ENCODE results near the gene CCM2L. TPM values are rescaled to one million over a fixed set of nuclear protein-coding genes. Genes with fewer than 3 reads are reported as not detected.

The CCM2L gene
- total and polyA plus RNA-seq, 10 of the 15 experiments (the other 5 are each of a cell fraction or from before 2014, with no cell fraction given): not detected

DNA sequence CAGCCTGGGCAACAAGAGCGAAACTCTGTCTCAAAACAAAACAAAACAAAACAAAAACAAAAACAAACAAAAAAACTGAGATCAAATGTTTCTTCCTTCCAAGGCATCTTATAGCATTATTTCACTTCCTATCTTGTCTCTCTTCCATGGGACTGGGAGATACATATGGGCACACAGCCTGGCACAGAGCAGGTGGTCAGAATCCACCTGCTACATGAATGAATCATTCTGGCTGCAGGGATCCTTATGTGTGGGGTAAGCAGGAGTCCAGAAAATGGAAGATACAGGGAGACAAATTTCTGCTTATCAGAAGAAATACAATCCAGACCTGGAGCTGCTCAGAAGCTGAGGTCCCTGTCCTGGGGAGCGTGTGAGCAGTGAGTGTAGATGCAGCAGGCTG, 18.2 kb upstream of the CCM2L start:
- Histone ChIP-seq H3K79me2 (ENCODE audit: control insufficient read depth, insufficient read depth, low read length) (no peaks in the 10 kb centered on the region), H3K4me1 (ENCODE audit: control insufficient read depth, insufficient read depth, low read length) (no peaks in the 10 kb centered on the region), H3K9me3 (replicated peaks; ENCODE audit: control insufficient read depth, insufficient read depth, low read length) (no peaks in the 10 kb centered on the region), H3K36me3 (ENCODE audit: control insufficient read depth in 2 of 2, insufficient read depth in 2 of 2, low read length in 1 of 2) (no peaks in the 10 kb centered on the region), H2AFZ (ENCODE audit: control insufficient read depth, low read depth, low read length) (no peak overlapping the region), H3K4me3 (no peak overlapping the region), H4K20me1 (ENCODE audit: control insufficient read depth, insufficient read depth) (no peaks in the 10 kb centered on the region), H3K27ac (ENCODE audit: control insufficient read depth, insufficient read depth) (no peak overlapping the region), H3K27me3 (replicated peaks in 1 of 2; ENCODE audit: control insufficient read depth in 2 of 2, insufficient read depth in 2 of 2, low read length in 1 of 2) (peaks cover 0 to 9% of the 10 kb centered on the region in 2 experiments; a peak in 2 of 4 replicates), H3K4me2 (ENCODE audit: control insufficient read depth, insufficient read depth) (no peak overlapping the region), H3K9ac (ENCODE audit: control insufficient read depth, insufficient read depth, low read length) (no peak overlapping the region)
- DNase-seq (ENCODE audit: low read depth, low spot score): no peak
- TF ChIP-seq, protein P1, sequence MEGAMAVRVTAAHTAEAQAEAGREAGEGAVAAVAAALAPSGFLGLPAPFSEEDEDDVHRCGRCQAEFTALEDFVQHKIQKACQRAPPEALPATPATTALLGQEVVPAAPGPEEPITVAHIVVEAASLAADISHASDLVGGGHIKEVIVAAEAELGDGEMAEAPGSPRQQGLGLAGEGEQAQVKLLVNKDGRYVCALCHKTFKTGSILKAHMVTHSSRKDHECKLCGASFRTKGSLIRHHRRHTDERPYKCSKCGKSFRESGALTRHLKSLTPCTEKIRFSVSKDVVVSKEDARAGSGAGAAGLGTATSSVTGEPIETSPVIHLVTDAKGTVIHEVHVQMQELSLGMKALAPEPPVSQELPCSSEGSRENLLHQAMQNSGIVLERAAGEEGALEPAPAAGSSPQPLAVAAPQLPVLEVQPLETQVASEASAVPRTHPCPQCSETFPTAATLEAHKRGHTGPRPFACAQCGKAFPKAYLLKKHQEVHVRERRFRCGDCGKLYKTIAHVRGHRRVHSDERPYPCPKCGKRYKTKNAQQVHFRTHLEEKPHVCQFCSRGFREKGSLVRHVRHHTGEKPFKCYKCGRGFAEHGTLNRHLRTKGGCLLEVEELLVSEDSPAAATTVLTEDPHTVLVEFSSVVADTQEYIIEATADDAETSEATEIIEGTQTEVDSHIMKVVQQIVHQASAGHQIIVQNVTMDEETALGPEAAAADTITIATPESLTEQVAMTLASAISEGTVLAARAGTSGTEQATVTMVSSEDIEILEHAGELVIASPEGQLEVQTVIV (IDR thresholded peaks at IDR 0.05; ENCODE audit: borderline replicate concordance, partially characterized antibody): no peak
- TF ChIP-seq DPF2 (IDR thresholded peaks at IDR 0.05) (no peak), HDGF (IDR thresholded peaks at IDR 0.05) (no peak), RELA (IDR thresholded peaks at IDR 0.05; ENCODE audit: borderline replicate concordance, partially characterized antibody) (no peak), ESRRA (IDR thresholded peaks at IDR 0.05; ENCODE audit: low read length) (no peak), ZNF274 (IDR thresholded peaks at IDR 0.05; ENCODE audit: insufficient read depth, insufficient read length) (no peak), SMAD5 (IDR thresholded peaks at IDR 0.05; ENCODE audit: low read depth) (no peak), SUPT20H (IDR thresholded peaks at IDR 0.05; ENCODE audit: borderline replicate concordance, control insufficient read depth, low read depth, low read length) (no peak), SIX5 (IDR thresholded peaks at IDR 0.05; ENCODE audit: low read depth, low read length, severe bottlenecking) (no peak), LARP7 (IDR thresholded peaks at IDR 0.05) (no peak)
- TF ChIP-seq, protein P2, sequence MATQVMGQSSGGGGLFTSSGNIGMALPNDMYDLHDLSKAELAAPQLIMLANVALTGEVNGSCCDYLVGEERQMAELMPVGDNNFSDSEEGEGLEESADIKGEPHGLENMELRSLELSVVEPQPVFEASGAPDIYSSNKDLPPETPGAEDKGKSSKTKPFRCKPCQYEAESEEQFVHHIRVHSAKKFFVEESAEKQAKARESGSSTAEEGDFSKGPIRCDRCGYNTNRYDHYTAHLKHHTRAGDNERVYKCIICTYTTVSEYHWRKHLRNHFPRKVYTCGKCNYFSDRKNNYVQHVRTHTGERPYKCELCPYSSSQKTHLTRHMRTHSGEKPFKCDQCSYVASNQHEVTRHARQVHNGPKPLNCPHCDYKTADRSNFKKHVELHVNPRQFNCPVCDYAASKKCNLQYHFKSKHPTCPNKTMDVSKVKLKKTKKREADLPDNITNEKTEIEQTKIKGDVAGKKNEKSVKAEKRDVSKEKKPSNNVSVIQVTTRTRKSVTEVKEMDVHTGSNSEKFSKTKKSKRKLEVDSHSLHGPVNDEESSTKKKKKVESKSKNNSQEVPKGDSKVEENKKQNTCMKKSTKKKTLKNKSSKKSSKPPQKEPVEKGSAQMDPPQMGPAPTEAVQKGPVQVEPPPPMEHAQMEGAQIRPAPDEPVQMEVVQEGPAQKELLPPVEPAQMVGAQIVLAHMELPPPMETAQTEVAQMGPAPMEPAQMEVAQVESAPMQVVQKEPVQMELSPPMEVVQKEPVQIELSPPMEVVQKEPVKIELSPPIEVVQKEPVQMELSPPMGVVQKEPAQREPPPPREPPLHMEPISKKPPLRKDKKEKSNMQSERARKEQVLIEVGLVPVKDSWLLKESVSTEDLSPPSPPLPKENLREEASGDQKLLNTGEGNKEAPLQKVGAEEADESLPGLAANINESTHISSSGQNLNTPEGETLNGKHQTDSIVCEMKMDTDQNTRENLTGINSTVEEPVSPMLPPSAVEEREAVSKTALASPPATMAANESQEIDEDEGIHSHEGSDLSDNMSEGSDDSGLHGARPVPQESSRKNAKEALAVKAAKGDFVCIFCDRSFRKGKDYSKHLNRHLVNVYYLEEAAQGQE (IDR thresholded peaks at IDR 0.05; ENCODE audit: low read depth, low read length): no peak
- TF ChIP-seq, protein P3, sequence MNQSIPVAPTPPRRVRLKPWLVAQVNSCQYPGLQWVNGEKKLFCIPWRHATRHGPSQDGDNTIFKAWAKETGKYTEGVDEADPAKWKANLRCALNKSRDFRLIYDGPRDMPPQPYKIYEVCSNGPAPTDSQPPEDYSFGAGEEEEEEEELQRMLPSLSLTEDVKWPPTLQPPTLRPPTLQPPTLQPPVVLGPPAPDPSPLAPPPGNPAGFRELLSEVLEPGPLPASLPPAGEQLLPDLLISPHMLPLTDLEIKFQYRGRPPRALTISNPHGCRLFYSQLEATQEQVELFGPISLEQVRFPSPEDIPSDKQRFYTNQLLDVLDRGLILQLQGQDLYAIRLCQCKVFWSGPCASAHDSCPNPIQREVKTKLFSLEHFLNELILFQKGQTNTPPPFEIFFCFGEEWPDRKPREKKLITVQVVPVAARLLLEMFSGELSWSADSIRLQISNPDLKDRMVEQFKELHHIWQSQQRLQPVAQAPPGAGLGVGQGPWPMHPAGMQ (IDR thresholded peaks at IDR 0.05; ENCODE audit: borderline replicate concordance): no peak
- TF ChIP-seq, protein P4, sequence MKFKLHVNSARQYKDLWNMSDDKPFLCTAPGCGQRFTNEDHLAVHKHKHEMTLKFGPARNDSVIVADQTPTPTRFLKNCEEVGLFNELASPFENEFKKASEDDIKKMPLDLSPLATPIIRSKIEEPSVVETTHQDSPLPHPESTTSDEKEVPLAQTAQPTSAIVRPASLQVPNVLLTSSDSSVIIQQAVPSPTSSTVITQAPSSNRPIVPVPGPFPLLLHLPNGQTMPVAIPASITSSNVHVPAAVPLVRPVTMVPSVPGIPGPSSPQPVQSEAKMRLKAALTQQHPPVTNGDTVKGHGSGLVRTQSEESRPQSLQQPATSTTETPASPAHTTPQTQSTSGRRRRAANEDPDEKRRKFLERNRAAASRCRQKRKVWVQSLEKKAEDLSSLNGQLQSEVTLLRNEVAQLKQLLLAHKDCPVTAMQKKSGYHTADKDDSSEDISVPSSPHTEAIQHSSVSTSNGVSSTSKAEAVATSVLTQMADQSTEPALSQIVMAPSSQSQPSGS (IDR thresholded peaks at IDR 0.05; ENCODE audit: low read length): no peak
- TF ChIP-seq, protein P5, sequence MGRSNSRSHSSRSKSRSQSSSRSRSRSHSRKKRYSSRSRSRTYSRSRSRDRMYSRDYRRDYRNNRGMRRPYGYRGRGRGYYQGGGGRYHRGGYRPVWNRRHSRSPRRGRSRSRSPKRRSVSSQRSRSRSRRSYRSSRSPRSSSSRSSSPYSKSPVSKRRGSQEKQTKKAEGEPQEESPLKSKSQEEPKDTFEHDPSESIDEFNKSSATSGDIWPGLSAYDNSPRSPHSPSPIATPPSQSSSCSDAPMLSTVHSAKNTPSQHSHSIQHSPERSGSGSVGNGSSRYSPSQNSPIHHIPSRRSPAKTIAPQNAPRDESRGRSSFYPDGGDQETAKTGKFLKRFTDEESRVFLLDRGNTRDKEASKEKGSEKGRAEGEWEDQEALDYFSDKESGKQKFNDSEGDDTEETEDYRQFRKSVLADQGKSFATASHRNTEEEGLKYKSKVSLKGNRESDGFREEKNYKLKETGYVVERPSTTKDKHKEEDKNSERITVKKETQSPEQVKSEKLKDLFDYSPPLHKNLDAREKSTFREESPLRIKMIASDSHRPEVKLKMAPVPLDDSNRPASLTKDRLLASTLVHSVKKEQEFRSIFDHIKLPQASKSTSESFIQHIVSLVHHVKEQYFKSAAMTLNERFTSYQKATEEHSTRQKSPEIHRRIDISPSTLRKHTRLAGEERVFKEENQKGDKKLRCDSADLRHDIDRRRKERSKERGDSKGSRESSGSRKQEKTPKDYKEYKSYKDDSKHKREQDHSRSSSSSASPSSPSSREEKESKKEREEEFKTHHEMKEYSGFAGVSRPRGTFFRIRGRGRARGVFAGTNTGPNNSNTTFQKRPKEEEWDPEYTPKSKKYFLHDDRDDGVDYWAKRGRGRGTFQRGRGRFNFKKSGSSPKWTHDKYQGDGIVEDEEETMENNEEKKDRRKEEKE (IDR thresholded peaks at IDR 0.05): no peak
- 13% methylated on average over 2 of the region's 2 CpGs for WGBS (ENCODE audit: insufficient coverage, insufficient replicate concordance, low lambda C conversion rate, missing lambda C conversion rate)
- ChIA-PET POLR2A (no interaction called here), RAD21 (ENCODE audit: unreplicated experiment) (no interaction called here), CTCF (interaction anchor here (1.1 kb wide), 1 partner anchor 16 kb away, joined by 3 read pairs; no protein-coding TSS in a partner anchor), SMC1A (ENCODE audit: uncharacterized antibody, unreplicated experiment) (no interaction called here)
- in situ Hi-C loops (cut with MboI): no loop called here
- FAIRE-seq: no peak
- intact Hi-C loops (cut with micrococcal nuclease; ENCODE audit: unreplicated experiment): no loop called here
- no TSS peak for BruUV-seq (replicated peaks)
- ATAC-seq: no peak
